Measurements from ENCODE around the gene TLR9. TPM values are rescaled to one million over a fixed set of nuclear protein-coding genes. Genes with fewer than 3 reads are reported as not detected.
A peak's percentile ranks its signal among the peaks of the same experiment; 100 is the strongest.

Gene TLR9
- total and polyA plus RNA-seq, 9 of the 15 experiments (the other 6 are each of a cell fraction or from before 2014, with no cell fraction given), result not detected

DNA sequence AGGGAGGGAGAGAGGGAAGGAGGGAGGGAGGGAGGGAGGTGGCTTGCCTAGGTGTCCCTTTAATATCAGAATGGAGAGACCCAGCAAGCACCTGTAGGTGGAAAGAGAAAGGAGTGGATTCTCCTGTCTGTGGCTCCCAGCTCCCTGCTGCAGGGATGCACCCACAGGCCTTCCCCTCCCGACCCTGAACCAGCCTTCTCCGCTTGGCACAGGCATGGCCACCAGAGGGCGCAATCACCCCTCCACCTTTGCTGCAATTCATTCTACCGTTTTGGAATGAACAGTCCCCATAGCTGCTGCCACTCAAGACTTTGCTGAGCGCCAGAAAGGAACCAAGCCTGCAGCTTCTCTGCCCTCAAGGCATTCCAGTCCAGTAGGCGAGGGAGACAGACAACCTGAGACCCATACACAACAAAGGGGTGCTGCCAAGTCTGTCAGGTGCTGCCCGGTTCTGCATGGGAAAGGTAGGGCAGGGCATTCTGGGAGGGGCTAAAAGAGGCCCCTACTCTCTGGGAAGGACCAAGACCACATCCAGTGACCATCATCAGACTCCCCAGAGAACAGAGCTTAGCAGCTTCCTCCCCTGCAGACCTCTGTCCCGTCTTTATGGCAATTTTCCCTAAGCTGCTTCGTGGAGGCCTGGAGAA is 4.9 kb downstream of the TLR9 start (continued):
- TF ChIP-seq ZSCAN32 (CRISPR knock-in tag; IDR thresholded peaks at IDR 0.05) (no peak), LCOR (CRISPR knock-in tag; IDR thresholded peaks at IDR 0.05) (no peak), ZNF12 (CRISPR knock-in tag; IDR thresholded peaks at IDR 0.05) (no peak), RAD21 (CRISPR knock-in tag; conservative IDR thresholded peaks at IDR 0.05 in 1 of 2, IDR thresholded peaks at IDR 0.05 in 1 of 2) (peak; percentile 39 to 75; a peak in 3 of 4 replicates), ZNF384 (IDR thresholded peaks at IDR 0.05; ENCODE audit: low read depth, low read length) (no peak), EWSR1 (IDR thresholded peaks at IDR 0.05; ENCODE audit: borderline replicate concordance, low read depth, partially characterized antibody) (no peak), RBM14 (IDR thresholded peaks at IDR 0.05; ENCODE audit: borderline replicate concordance, insufficient read depth, low read depth, low read length) (no peak), NBN (IDR thresholded peaks at IDR 0.05; ENCODE audit: low read depth) (no peak), RB1 (IDR thresholded peaks at IDR 0.05; ENCODE audit: low read depth) (peak; percentile 50; the same call in 1 of the 2 replicates), RCOR1 (IDR thresholded peaks at IDR 0.05; ENCODE audit: borderline replicate concordance in 1 of 2, low read depth in 2 of 2, low read length in 2 of 2) (0 out of 4 replicates have a peak, but pooled peaks of 1 of the 2 experiments have one; percentile 27), PURB (CRISPR knock-in tag; IDR thresholded peaks at IDR 0.05; ENCODE audit: low read depth) (no peak), ZNF121 (CRISPR knock-in tag; conservative IDR thresholded peaks at IDR 0.05) (no peak)
- TF ChIP-seq, protein P1, sequence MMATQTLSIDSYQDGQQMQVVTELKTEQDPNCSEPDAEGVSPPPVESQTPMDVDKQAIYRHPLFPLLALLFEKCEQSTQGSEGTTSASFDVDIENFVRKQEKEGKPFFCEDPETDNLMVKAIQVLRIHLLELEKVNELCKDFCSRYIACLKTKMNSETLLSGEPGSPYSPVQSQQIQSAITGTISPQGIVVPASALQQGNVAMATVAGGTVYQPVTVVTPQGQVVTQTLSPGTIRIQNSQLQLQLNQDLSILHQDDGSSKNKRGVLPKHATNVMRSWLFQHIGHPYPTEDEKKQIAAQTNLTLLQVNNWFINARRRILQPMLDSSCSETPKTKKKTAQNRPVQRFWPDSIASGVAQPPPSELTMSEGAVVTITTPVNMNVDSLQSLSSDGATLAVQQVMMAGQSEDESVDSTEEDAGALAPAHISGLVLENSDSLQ (IDR thresholded peaks at IDR 0.05), result peak; percentile 88
- TF ChIP-seq, protein P2, sequence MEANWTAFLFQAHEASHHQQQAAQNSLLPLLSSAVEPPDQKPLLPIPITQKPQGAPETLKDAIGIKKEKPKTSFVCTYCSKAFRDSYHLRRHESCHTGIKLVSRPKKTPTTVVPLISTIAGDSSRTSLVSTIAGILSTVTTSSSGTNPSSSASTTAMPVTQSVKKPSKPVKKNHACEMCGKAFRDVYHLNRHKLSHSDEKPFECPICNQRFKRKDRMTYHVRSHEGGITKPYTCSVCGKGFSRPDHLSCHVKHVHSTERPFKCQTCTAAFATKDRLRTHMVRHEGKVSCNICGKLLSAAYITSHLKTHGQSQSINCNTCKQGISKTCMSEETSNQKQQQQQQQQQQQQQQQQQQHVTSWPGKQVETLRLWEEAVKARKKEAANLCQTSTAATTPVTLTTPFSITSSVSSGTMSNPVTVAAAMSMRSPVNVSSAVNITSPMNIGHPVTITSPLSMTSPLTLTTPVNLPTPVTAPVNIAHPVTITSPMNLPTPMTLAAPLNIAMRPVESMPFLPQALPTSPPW (CRISPR knock-in tag; IDR thresholded peaks at IDR 0.05), result peak; percentile 19; the same call in 1 of the 2 replicates
- TF ChIP-seq, protein P3, sequence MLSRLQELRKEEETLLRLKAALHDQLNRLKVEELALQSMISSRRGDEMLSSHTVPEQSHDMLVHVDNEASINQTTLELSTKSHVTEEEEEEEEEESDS (CRISPR knock-in tag; IDR thresholded peaks at IDR 0.05), result no peak
- TF ChIP-seq, protein P4, sequence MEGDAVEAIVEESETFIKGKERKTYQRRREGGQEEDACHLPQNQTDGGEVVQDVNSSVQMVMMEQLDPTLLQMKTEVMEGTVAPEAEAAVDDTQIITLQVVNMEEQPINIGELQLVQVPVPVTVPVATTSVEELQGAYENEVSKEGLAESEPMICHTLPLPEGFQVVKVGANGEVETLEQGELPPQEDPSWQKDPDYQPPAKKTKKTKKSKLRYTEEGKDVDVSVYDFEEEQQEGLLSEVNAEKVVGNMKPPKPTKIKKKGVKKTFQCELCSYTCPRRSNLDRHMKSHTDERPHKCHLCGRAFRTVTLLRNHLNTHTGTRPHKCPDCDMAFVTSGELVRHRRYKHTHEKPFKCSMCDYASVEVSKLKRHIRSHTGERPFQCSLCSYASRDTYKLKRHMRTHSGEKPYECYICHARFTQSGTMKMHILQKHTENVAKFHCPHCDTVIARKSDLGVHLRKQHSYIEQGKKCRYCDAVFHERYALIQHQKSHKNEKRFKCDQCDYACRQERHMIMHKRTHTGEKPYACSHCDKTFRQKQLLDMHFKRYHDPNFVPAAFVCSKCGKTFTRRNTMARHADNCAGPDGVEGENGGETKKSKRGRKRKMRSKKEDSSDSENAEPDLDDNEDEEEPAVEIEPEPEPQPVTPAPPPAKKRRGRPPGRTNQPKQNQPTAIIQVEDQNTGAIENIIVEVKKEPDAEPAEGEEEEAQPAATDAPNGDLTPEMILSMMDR (IDR thresholded peaks at IDR 0.05 in 2 of 3, conservative IDR thresholded peaks at IDR 0.05 in 1 of 3; ENCODE audit: insufficient read depth in 2 of 3, low read depth in 1 of 3, low read length in 3 of 3), result peak; percentile 83 to 87 (median 86)
- TF ChIP-seq, protein P5, sequence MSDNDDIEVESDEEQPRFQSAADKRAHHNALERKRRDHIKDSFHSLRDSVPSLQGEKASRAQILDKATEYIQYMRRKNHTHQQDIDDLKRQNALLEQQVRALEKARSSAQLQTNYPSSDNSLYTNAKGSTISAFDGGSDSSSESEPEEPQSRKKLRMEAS (CRISPR knock-in tag; IDR thresholded peaks at IDR 0.05), result no peak

Data from K562 (cell line).